HepG2 (cell line): ENCODE measurements around the gene RAB17. TPM values are rescaled to one million over a fixed set of nuclear protein-coding genes. Genes with fewer than 3 reads are reported as not detected.
A peak's percentile ranks its signal among the peaks of the same experiment; 100 is the strongest.

Source experiments
- BRD4 ChIP-seq: sonication (generic); formaldehyde crosslinking; IDR thresholded peaks from 2 replicates; pipeline ENCODE4 v1.4.0; 2020; ENCODE audit warnings: missing genetic modification reagents
- HNF1B ChIP-seq: sonication (generic); formaldehyde crosslinking; IDR thresholded peaks from 2 replicates; pipeline ENCODE4 v1.5.1; 2020; ENCODE audit warnings: mild to moderate bottlenecking, moderate library complexity, missing genetic modification reagents
- IRF2 ChIP-seq: IDR thresholded peaks from 2 replicates; pipeline ENCODE4 v1.6.1; 2018; ENCODE audit warnings: missing genetic modification reagents, missing compliant biosample characterization
- PBX3 ChIP-seq: sonication (generic); formaldehyde crosslinking; IDR thresholded peaks from 2 replicates; pipeline ENCODE4 v1.8.1; 2023; ENCODE audit warnings: missing genetic modification reagents, inconsistent platforms, borderline replicate concordance
- RXRA ChIP-seq: sonication (generic); formaldehyde crosslinking; IDR thresholded peaks from 2 replicates; pipeline ENCODE4 v1.5.1; 2020; ENCODE audit warnings: missing genetic modification reagents
- SALL1 ChIP-seq: sonication (generic); formaldehyde crosslinking; IDR thresholded peaks from 2 replicates; pipeline ENCODE4 v1.8.0; 2022; ENCODE audit warnings: mild to moderate bottlenecking, missing genetic modification reagents
- STAT6 ChIP-seq: sonication (generic); formaldehyde crosslinking; IDR thresholded peaks from 2 replicates; pipeline ENCODE4 v1.4.0; 2020; ENCODE audit warnings: missing genetic modification reagents, mild to moderate bottlenecking, borderline replicate concordance
- ZEB1 ChIP-seq: IDR thresholded peaks from 2 replicates; pipeline ENCODE4 v1.6.1; 2012; ENCODE audit warnings: mild to moderate bottlenecking, low read depth, inconsistent platforms; ENCODE audit not compliant: insufficient replicate concordance
- ZNF20 ChIP-seq: sonication (generic); formaldehyde crosslinking; IDR thresholded peaks from 2 replicates; pipeline ENCODE4 v1.4.0; 2020; ENCODE audit warnings: mild to moderate bottlenecking, moderate library complexity, missing genetic modification reagents
- ZNF597 ChIP-seq: sonication (generic); formaldehyde crosslinking; IDR thresholded peaks from 2 replicates; pipeline ENCODE4 v1.5.0; 2020; ENCODE audit warnings: missing genetic modification reagents
- ZNF614 ChIP-seq: IDR thresholded peaks from 2 replicates; pipeline ENCODE4 v1.6.1; 2018; ENCODE audit warnings: missing biosample characterization, missing genetic modification reagents, inconsistent platforms, borderline replicate concordance
- ZNF800 ChIP-seq: sonication (generic); formaldehyde crosslinking; IDR thresholded peaks from 2 replicates; pipeline ENCODE4 v1.4.0; 2020; ENCODE audit warnings: missing genetic modification reagents
- ZSCAN29 ChIP-seq: sonication (generic); formaldehyde crosslinking; conservative IDR thresholded peaks from 2 replicates; pipeline ENCODE4 v1.4.0; 2020; ENCODE audit warnings: mild to moderate bottlenecking, missing genetic modification reagents
- ZSCAN5A ChIP-seq: sonication (generic); formaldehyde crosslinking; IDR thresholded peaks from 2 replicates; pipeline ENCODE4 v1.8.0; 2022; ENCODE audit warnings: mild to moderate bottlenecking, missing genetic modification reagents, borderline replicate concordance
- polyA plus RNA-seq, 8 experiments: library from polyadenylated mRNA; depleted of rRNA in 3 of 8; stranded (reverse) in 7 of 8; unstranded in 1 of 8; fragments of >200 nt; fragmentation: Illumina TruSeq in 4 of 8; extraction: Trizol in 4 of 8; gene quantifications; 2 replicates each; pipeline versions ENCODE4 v1.2.1 to v1.2.3, GENCODE V29; 2011 to 2016; ENCODE audit warnings: low read depth in 4 of 8, missing spikeins in 1 of 8, mixed read lengths in 1 of 8; ENCODE audit not compliant: insufficient read depth in 1 of 8
- total RNA-seq, 5 experiments: library from RNA; depleted of rRNA; stranded (reverse); fragments of >200 nt; fragmentation: Illumina TruSeq; extraction: Trizol; gene quantifications; 2 replicates each; pipeline ENCODE4 v1.2.3, GENCODE V29; 2016; ENCODE audit warnings: low read depth in 1 of 5
- TF ChIP-seq, protein P1 (sequence below): sonication (generic); formaldehyde crosslinking; IDR thresholded peaks from 2 replicates; pipeline ENCODE4 v1.4.0; 2020; ENCODE audit warnings: mild to moderate bottlenecking, missing genetic modification reagents

RAB17 gene
- total and polyA plus RNA-seq, 2 of the 13 experiments (the other 11 are each of a cell fraction or from before 2014, with no cell fraction given): 68.0 to 124 TPM

GRCh38 chr2:237601453-237602116, 11.1 kb upstream of the RAB17 start (continued):
- peak; percentile 77; the same call in 1 of the 2 replicates for TF ChIP-seq IRF2
- no peak for TF ChIP-seq PBX3 (CRISPR knock-in tag)
- peak; percentile 64; the same call in 1 of the 2 replicates for TF ChIP-seq RXRA (CRISPR knock-in tag)
- peak; percentile 15; the same call in 1 of the 2 replicates for TF ChIP-seq BRD4 (CRISPR knock-in tag)
- peak; percentile 69 for TF ChIP-seq HNF1B (CRISPR knock-in tag)
- no peak for TF ChIP-seq STAT6 (CRISPR knock-in tag)
- peak; percentile 85 for TF ChIP-seq SALL1
- TF ChIP-seq ZNF20: no peak
- 0 out of 2 replicates have a peak, but pooled peaks have one; percentile 46 for TF ChIP-seq ZSCAN29 (CRISPR knock-in tag)
- peak; percentile 71 for TF ChIP-seq ZSCAN5A
- TF ChIP-seq ZNF614 (CRISPR knock-in tag): peak; percentile 66
- TF ChIP-seq ZNF800: 0 out of 2 replicates have a peak, but pooled peaks have one; percentile 51
- TF ChIP-seq ZNF597 (CRISPR knock-in tag): no peak
- peak; percentile 48 for TF ChIP-seq ZEB1
- TF ChIP-seq, protein P1, sequence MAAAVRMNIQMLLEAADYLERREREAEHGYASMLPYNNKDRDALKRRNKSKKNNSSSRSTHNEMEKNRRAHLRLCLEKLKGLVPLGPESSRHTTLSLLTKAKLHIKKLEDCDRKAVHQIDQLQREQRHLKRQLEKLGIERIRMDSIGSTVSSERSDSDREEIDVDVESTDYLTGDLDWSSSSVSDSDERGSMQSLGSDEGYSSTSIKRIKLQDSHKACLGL (CRISPR knock-in tag): peak; percentile 29; the same call in 1 of the 2 replicates
